HepG2 (cell line): Measurements from ENCODE around the gene NPDC1. TPM values are rescaled to one million over a fixed set of nuclear protein-coding genes. Genes with fewer than 3 reads are reported as not detected.

ENCODE experiments used
- ATAC-seq: fragments of 200-7000 bp; cut with Tn5 transposase; 3 replicates; pipeline ENCODE4 v1.9.1; 2020; ENCODE audit warnings: mild to moderate bottlenecking, moderate library complexity
- BruUV-seq: library from RNA; stranded (reverse); fragments of 400-500 nt; replicated peaks from 2 replicates; lab custom pipeline; 2021; lab: Mats Ljungman, UMichigan
- CTCF ChIA-PET: fragments of 300-600 bp; formaldehyde crosslinking; extraction: SDS; loops from one replicate; lab custom pipeline; 2021; ENCODE audit warnings: low total read pairs, inconsistent platforms, low intra/inter-chr PET ratio; lab: Yijun Ruan, JAX
- POLR2A ChIA-PET: fragments of 350-600 bp; sonication (Branson Sonifier 250); formaldehyde crosslinking; loops from one replicate; lab custom pipeline; 2020; ENCODE audit warnings: antibody characterized with exemption, inconsistent platforms; lab: Yijun Ruan, JAX
- DNase-seq: peaks from one replicate; pipeline ENCODE4 v3.0.0-alpha.2; 2015; ENCODE audit warnings: low spot score
- FAIRE-seq: peaks from 3 replicates; lab custom pipeline; 2011; peaks lifted over from hg19 to GRCh38; lab: Jason Lieb, UNC
- H2AFZ ChIP-seq: one replicate; pipeline ENCODE4 v1.6.1; 2011; ENCODE audit warnings: low read length, inconsistent platforms
- H3K27ac ChIP-seq: fragments of 300-600 bp; 3 replicates; pipeline ENCODE4 v1.8.0; 2011; ENCODE audit warnings: mixed run types, mild to moderate bottlenecking, mixed read lengths, low read length, inconsistent platforms; ENCODE audit not compliant: insufficient read depth; ENCODE audit errors: extremely low read length
- H3K27me3 ChIP-seq, 2 experiments: fragments of 200-600 bp in 1 of 2; 2 replicates in 1 of 2; 3 replicates in 1 of 2; pipeline versions ENCODE4 v1.6.0 to v1.8.0; 2011; ENCODE audit warnings: low read length in 2 of 2, mild to moderate bottlenecking in 2 of 2, moderate library complexity in 2 of 2, inconsistent platforms in 1 of 2; ENCODE audit not compliant: insufficient read depth in 2 of 2, control insufficient read depth in 1 of 2
- H3K36me3 ChIP-seq, 2 experiments: fragments of 200-600 bp in 1 of 2; replicated peaks in 1 of 2; 2 replicates in 1 of 2; 3 replicates in 1 of 2; pipeline versions ENCODE4 v1.5.1 to v1.8.0; 2011; ENCODE audit warnings: low read length in 2 of 2, inconsistent platforms in 1 of 2; ENCODE audit not compliant: insufficient read depth in 2 of 2, control insufficient read depth in 1 of 2
- H3K4me1 ChIP-seq: 2 replicates; pipeline ENCODE4 v1.5.1; 2012; ENCODE audit warnings: low read length, inconsistent platforms; ENCODE audit not compliant: insufficient read depth
- H3K4me2 ChIP-seq: 2 replicates; pipeline ENCODE4 v1.6.0; 2011; ENCODE audit warnings: low read depth, low read length, inconsistent platforms
- H3K4me3 ChIP-seq, 3 experiments: fragments of 200-600 bp in 1 of 3; sonication (generic), shearing (Covaris generic) in 1 of 3; replicated peaks in 1 of 3; 2 replicates each; pipeline ENCODE4 v1.5.1; 2011 to 2016; ENCODE audit warnings: low read length in 3 of 3, inconsistent platforms in 2 of 3, low read depth in 2 of 3, mild to moderate bottlenecking in 2 of 3, control low read depth in 1 of 3, mixed read lengths in 1 of 3; ENCODE audit not compliant: insufficient read depth in 1 of 3
- H3K79me2 ChIP-seq: one replicate; pipeline ENCODE4 v1.6.1; 2011; ENCODE audit warnings: low read length, inconsistent platforms; ENCODE audit not compliant: insufficient read depth
- H3K9ac ChIP-seq: 2 replicates; pipeline ENCODE4 v1.6.0; 2011; ENCODE audit warnings: mild to moderate bottlenecking, low read depth, low read length, inconsistent platforms; ENCODE audit not compliant: insufficient read depth
- H3K9me3 ChIP-seq: 2 replicates; pipeline ENCODE4 v1.5.1; 2012; ENCODE audit warnings: mild to moderate bottlenecking, low read length
- H4K20me1 ChIP-seq: 2 replicates; pipeline ENCODE4 v1.6.0; 2011; ENCODE audit warnings: inconsistent platforms, mild to moderate bottlenecking, low read length, moderate library complexity; ENCODE audit not compliant: insufficient read depth
- HMGXB3 ChIP-seq: sonication (generic); formaldehyde crosslinking; IDR thresholded peaks from 2 replicates; pipeline ENCODE4 v1.4.0; 2020; ENCODE audit warnings: missing genetic modification reagents, borderline replicate concordance
- KLF13 ChIP-seq: sonication (generic); formaldehyde crosslinking; IDR thresholded peaks from 2 replicates; pipeline ENCODE4 v1.4.0; 2020; ENCODE audit warnings: mild to moderate bottlenecking, missing genetic modification reagents
- POLR2G ChIP-seq: fragments of 200-400 bp; formaldehyde crosslinking; IDR thresholded peaks from 2 replicates; pipeline ENCODE4 v1.6.1; 2018; ENCODE audit warnings: mild to moderate bottlenecking, low read depth, low read length, moderate library complexity
- SIN3B ChIP-seq: fragments of 150-350 bp; IDR thresholded peaks from 2 replicates; pipeline ENCODE4 v1.6.1; 2014; ENCODE audit warnings: low read length
- ZNF432 ChIP-seq: sonication (generic); formaldehyde crosslinking; IDR thresholded peaks from 2 replicates; pipeline ENCODE4 v1.5.0; 2020; ENCODE audit warnings: missing genetic modification reagents, mild to moderate bottlenecking, borderline replicate concordance
- ZNF746 ChIP-seq: sonication (generic); formaldehyde crosslinking; IDR thresholded peaks from 2 replicates; pipeline ENCODE4 v1.8.0; 2022; ENCODE audit warnings: mild to moderate bottlenecking, missing genetic modification reagents
- whole genome bisulfite sequencing: methylation state at CpG from one replicate; pipeline ENCODE4 v1.1.6; 2017; ENCODE audit warnings: low lambda C conversion rate; 5-methylcytosine and 5-hydroxymethylcytosine counted together
- in situ Hi-C: cut with HindIII; loops from 2 replicates; pipeline ENCODE4 v1.10.0; 2017; ENCODE audit warnings: low pct_unique_long_range_greater_than_20kb; ENCODE audit not compliant: extremely low pct_ligation_motif_present
- intact Hi-C: fragments of 100-400 bp; cut with micrococcal nuclease; formaldehyde crosslinking; loops from one replicate; pipeline ENCODE4 v1.10.0; 2022; ENCODE audit not compliant: unreplicated experiment
- polyA plus RNA-seq, 8 experiments: library from polyadenylated mRNA; depleted of rRNA in 3 of 8; stranded (reverse) in 7 of 8; unstranded in 1 of 8; fragments of >200 nt; fragmentation: Illumina TruSeq in 4 of 8; extraction: Trizol in 4 of 8; gene quantifications; 2 replicates each; pipeline versions ENCODE4 v1.2.1 to v1.2.3, GENCODE V29; 2011 to 2016; ENCODE audit warnings: low read depth in 4 of 8, missing spikeins in 1 of 8, mixed read lengths in 1 of 8; ENCODE audit not compliant: insufficient read depth in 1 of 8
- total RNA-seq, 5 experiments: library from RNA; depleted of rRNA; stranded (reverse); fragments of >200 nt; fragmentation: Illumina TruSeq; extraction: Trizol; gene quantifications; 2 replicates each; pipeline ENCODE4 v1.2.3, GENCODE V29; 2016; ENCODE audit warnings: low read depth in 1 of 5
- TF ChIP-seq, protein P1 (sequence below): sonication (generic); formaldehyde crosslinking; IDR thresholded peaks from 2 replicates; pipeline ENCODE4 v1.8.0; 2022; ENCODE audit warnings: mild to moderate bottlenecking, missing genetic modification reagents, moderate library complexity

NPDC1 gene
- total and polyA plus RNA-seq, 2 of the 13 experiments (the other 11 are each of a cell fraction or from before 2014, with no cell fraction given), result 0.84 to 5.4 TPM

DNA sequence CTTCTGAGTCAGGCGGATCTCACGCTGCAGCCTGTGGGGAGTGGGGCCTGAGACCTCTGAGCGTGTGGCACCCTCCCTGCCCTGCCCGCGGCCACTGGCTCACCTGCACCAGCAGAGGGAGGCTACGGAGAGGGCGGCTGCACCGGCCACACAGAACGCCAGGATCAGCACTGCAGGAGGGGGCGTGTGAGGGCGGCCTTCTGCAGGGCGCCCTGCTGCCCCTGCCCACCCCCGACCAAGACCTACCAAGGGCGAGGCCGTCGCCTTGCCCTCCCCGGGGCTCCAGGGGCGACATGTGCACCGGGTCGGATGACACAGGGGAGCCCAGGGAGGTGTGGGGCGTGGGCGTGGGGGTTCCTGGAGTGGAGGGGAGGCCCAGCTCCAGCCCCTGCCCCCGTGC is 5.4 kb downstream of the NPDC1 start:
- Histone ChIP-seq H3K9me3 (no peaks in the 10 kb centered on the region), H4K20me1 (peaks cover 3% of the 10 kb centered on the region; the same call in 1 of the 2 replicates)
- ATAC-seq, result no peak
- BruUV-seq, result no TSS peak
- no peak for TF ChIP-seq POLR2G
- no peak for TF ChIP-seq HMGXB3 (CRISPR knock-in tag)
- no peak for TF ChIP-seq ZNF432 (CRISPR knock-in tag)
- no peak for TF ChIP-seq KLF13
- TF ChIP-seq SIN3B, result no peak
- TF ChIP-seq ZNF746 (CRISPR knock-in tag), result no peak
- TF ChIP-seq, protein P1, sequence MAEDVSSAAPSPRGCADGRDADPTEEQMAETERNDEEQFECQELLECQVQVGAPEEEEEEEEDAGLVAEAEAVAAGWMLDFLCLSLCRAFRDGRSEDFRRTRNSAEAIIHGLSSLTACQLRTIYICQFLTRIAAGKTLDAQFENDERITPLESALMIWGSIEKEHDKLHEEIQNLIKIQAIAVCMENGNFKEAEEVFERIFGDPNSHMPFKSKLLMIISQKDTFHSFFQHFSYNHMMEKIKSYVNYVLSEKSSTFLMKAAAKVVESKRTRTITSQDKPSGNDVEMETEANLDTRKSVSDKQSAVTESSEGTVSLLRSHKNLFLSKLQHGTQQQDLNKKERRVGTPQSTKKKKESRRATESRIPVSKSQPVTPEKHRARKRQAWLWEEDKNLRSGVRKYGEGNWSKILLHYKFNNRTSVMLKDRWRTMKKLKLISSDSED (CRISPR knock-in tag), result no peak
- TF ChIP-seq, all 625 proteins: peak for 0
- Histone ChIP-seq H3K27ac (no peak overlapping the region), H3K9ac (no peak overlapping the region), H3K36me3 (no peaks in the 10 kb centered on the region), H3K4me3 (no peak overlapping the region), H3K4me2 (no peak overlapping the region), H2AFZ (no peak overlapping the region), H3K4me1 (peaks cover 22% of the 10 kb centered on the region), H3K79me2 (no peaks in the 10 kb centered on the region), H3K27me3 (peaks cover 3 to 22% of the 10 kb centered on the region in 2 experiments; a peak in 4 of 5 replicates)
- ChIA-PET POLR2A (no interaction called here), CTCF (no interaction called here)
- DNase-seq (no peak), FAIRE-seq (no peak)
- intact Hi-C loops (no loop called here), in situ Hi-C loops (loop anchor here (10.0 kb wide), 1 partner anchor 266 kb away; no protein-coding TSS in a partner anchor)
- WGBS, result 89% methylated on average over 3 of the region's 23 CpGs
